K562 (cell line): Measurements from ENCODE around the gene DND1. TPM values are rescaled to one million over a fixed set of nuclear protein-coding genes. Genes with fewer than 3 reads are reported as not detected.

ENCODE experiments used
- CBFA2T3 ChIP-seq: fragments of 450-650 bp; IDR thresholded peaks from 2 replicates; pipeline ENCODE4 v1.6.1; 2017
- CCNT2 ChIP-seq: IDR thresholded peaks from 2 replicates; pipeline ENCODE4 v1.6.1; 2011; ENCODE audit warnings: borderline replicate concordance, low read depth, mild to moderate bottlenecking, moderate library complexity, mixed read lengths, low read length; ENCODE audit not compliant: insufficient read length; ENCODE audit errors: extremely low read depth
- CHCHD3 ChIP-seq: fragments of 250-450 bp; sonication (Bioruptor Pico); IDR thresholded peaks from 2 replicates; pipeline ENCODE4 v2.1.2; 2022; ENCODE audit warnings: mild to moderate bottlenecking
- ETV6 ChIP-seq, 3 experiments: fragments of 150-350 bp in 1 of 3; sonication (generic) in 1 of 3; formaldehyde crosslinking in 1 of 3; IDR thresholded peaks; 2 replicates each; pipeline versions ENCODE4 v1.6.1 to v1.8.0; 2014 to 2022; ENCODE audit warnings: borderline replicate concordance in 2 of 3, low read depth in 2 of 3, antibody characterized with exemption in 1 of 3, low read length in 1 of 3, mild to moderate bottlenecking in 1 of 3, missing genetic modification reagents in 1 of 3
- KLF16 ChIP-seq: IDR thresholded peaks from 2 replicates; pipeline ENCODE4 v1.6.1; 2016; ENCODE audit warnings: antibody characterized with exemption
- LEF1 ChIP-seq: fragments of 450-650 bp; IDR thresholded peaks from 2 replicates; pipeline ENCODE4 v1.6.1; 2016; ENCODE audit warnings: mild to moderate bottlenecking
- MAFG ChIP-seq: fragments of 450-650 bp; conservative IDR thresholded peaks from 2 replicates; pipeline ENCODE4 v1.6.1; 2016; ENCODE audit warnings: missing genetic modification characterization, missing compliant biosample characterization
- NBN ChIP-seq: fragments of 450-650 bp; IDR thresholded peaks from 2 replicates; pipeline ENCODE4 v1.6.1; 2016; ENCODE audit warnings: low read depth, mild to moderate bottlenecking
- NR2C2 ChIP-seq, 2 experiments: fragments of 200-800 bp in 1 of 2; sonication (Bioruptor generic) in 1 of 2; sonication (generic) in 1 of 2; formaldehyde crosslinking in 1 of 2; IDR thresholded peaks; 2 replicates each; pipeline versions ENCODE4 v1.6.1 to v1.8.0; 2016 to 2022; ENCODE audit warnings: mild to moderate bottlenecking in 1 of 2, missing compliant biosample characterization in 1 of 2, missing genetic modification characterization in 1 of 2, missing genetic modification reagents in 1 of 2
- SAFB2 ChIP-seq: fragments of 200-400 bp; formaldehyde crosslinking; IDR thresholded peaks from 2 replicates; pipeline ENCODE4 v1.6.1; 2018; ENCODE audit warnings: borderline replicate concordance, low read length, low read depth, moderate library complexity; ENCODE audit not compliant: severe bottlenecking
- SIN3A ChIP-seq, 2 experiments: fragments of 150-350 bp in 1 of 2; IDR thresholded peaks; 2 replicates each; pipeline ENCODE4 v1.6.1; 2011 to 2016; ENCODE audit warnings: borderline replicate concordance in 2 of 2, low read depth in 2 of 2, low read length in 2 of 2, mild to moderate bottlenecking in 2 of 2, moderate library complexity in 2 of 2; ENCODE audit not compliant: control insufficient read depth in 1 of 2
- SNRNP70 ChIP-seq: fragments of 200-400 bp; formaldehyde crosslinking; optimal IDR thresholded peaks from 2 replicates; pipeline ENCODE3; 2017; ENCODE audit warnings: low read depth, low read length
- ZZZ3 ChIP-seq: fragments of 450-650 bp; IDR thresholded peaks from 2 replicates; pipeline ENCODE4 v1.6.1; 2016; ENCODE audit warnings: antibody characterized with exemption, mild to moderate bottlenecking, moderate library complexity
- polyA plus RNA-seq, 8 experiments: library from polyadenylated mRNA; depleted of rRNA in 4 of 8; stranded (reverse) in 5 of 8; unstranded in 3 of 8; fragments of >200 nt; fragmentation: Nextera tagmentation in 2 of 8; fragmentation: Illumina TruSeq in 1 of 8; extraction: Ambion mirVana in 2 of 8; extraction: Trizol in 1 of 8; gene quantifications; 2 replicates each; pipeline versions ENCODE4 v1.2.1 to v1.2.3, GENCODE V29; 2011 to 2014; ENCODE audit warnings: inconsistent platforms in 1 of 8, missing spikeins in 1 of 8
- total RNA-seq, 7 experiments: library from RNA; depleted of rRNA in 6 of 7; stranded (reverse); fragments of >200 nt in 6 of 7; fragmentation: Illumina TruSeq in 2 of 7; extraction: Trizol in 2 of 7; gene quantifications; 2 replicates each; pipeline versions ENCODE4 v1.2.1 to v1.2.3, GENCODE V29; 2011 to 2021; ENCODE audit warnings: low replicate concordance in 1 of 7
- TF ChIP-seq, protein P1 (sequence below), 2 experiments: fragments of 200-800 bp in 1 of 2; sonication (Bioruptor generic) in 1 of 2; sonication (generic) in 1 of 2; formaldehyde crosslinking in 1 of 2; IDR thresholded peaks in 1 of 2; conservative IDR thresholded peaks in 1 of 2; 2 replicates each; pipeline versions ENCODE4 v1.5.0 to v1.6.1; 2016 to 2020; ENCODE audit warnings: missing compliant biosample characterization in 1 of 2, missing genetic modification characterization in 1 of 2, missing genetic modification reagents in 1 of 2
- TF ChIP-seq, protein P2 (sequence below): fragments of 250-450 bp; sonication (Bioruptor Pico); IDR thresholded peaks from 2 replicates; pipeline ENCODE4 v1.8.0; 2022; ENCODE audit warnings: inconsistent platforms
- TF ChIP-seq, protein P3 (sequence below): sonication (generic); formaldehyde crosslinking; IDR thresholded peaks from 2 replicates; pipeline ENCODE4 v1.8.1; 2023; ENCODE audit warnings: mild to moderate bottlenecking, missing genetic modification reagents
- TF ChIP-seq, protein P4 (sequence below), 2 experiments: fragments of 450-650 bp in 1 of 2; sonication (generic) in 1 of 2; formaldehyde crosslinking; conservative IDR thresholded peaks; 2 replicates each; pipeline versions ENCODE4 v1.4.0 to v1.8.1; 2020 to 2022; ENCODE audit warnings: mild to moderate bottlenecking in 1 of 2, missing genetic modification reagents in 1 of 2
- TF ChIP-seq, protein P5 (sequence below): fragments of 450-650 bp; formaldehyde crosslinking; IDR thresholded peaks from 2 replicates; pipeline ENCODE4 v1.4.0; 2020; ENCODE audit warnings: mild to moderate bottlenecking, moderate library complexity

Gene DND1
- total and polyA plus RNA-seq, 9 of the 15 experiments (the other 6 are each of a cell fraction or from before 2014, with no cell fraction given): 0.37 to 2.0 (median 0.90) TPM; not detected in 3

DNA sequence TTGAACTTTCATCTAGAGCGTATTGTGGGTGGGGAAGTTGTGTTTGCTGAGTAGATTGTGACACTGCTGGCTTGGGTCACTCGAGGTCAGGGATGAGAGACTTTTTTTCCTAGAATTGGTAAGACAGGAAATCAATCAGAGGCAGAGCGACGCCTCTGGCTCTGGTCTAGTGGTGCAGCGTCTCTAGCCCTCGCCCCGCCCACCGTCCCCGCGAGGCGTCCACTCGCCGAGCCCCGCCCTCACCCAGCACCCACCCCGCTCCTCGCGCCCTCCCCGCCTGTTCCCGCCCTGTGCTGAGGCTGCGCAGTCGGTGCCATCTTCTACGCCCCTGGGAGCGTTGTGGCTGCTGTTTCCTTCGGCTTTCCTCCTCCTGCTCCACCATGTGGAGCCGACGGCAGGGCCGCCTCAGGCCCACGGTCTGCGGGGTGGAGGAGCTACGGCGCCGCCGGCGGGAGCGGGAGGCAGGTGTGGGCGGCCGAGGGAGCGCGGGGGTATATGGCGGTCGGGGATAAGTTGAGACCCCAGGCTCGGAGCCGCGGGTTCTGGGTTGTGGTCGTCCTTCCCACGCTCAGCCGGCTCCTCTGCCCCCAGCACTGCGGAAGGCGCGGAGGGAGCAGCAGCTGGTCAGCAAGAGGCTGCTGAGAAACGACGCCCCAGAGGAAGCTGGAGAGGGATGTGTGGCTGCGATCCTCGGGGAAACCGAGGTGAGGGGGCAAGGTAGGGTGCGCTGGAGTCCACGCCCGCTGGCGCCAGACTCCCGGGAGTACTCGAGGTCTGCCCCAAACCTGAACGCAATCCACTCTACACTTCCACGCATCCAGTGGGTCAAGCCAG, 34.0 kb downstream of the DND1 start, which contains the start of gene TMCO6 (continued):
- TF ChIP-seq, protein P1, sequence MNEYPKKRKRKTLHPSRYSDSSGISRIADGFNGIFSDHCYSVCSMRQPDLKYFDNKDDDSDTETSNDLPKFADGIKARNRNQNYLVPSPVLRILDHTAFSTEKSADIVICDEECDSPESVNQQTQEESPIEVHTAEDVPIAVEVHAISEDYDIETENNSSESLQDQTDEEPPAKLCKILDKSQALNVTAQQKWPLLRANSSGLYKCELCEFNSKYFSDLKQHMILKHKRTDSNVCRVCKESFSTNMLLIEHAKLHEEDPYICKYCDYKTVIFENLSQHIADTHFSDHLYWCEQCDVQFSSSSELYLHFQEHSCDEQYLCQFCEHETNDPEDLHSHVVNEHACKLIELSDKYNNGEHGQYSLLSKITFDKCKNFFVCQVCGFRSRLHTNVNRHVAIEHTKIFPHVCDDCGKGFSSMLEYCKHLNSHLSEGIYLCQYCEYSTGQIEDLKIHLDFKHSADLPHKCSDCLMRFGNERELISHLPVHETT (CRISPR knock-in tag; conservative IDR thresholded peaks at IDR 0.05 in 1 of 2, IDR thresholded peaks at IDR 0.05 in 1 of 2): peak in 1 of 2 experiments; percentile 82; a peak in 2 of 4 replicates
- TF ChIP-seq SNRNP70: no peak
- TF ChIP-seq ETV6 (IDR thresholded peaks at IDR 0.05; ENCODE audit: borderline replicate concordance in 1 of 2, low read depth in 2 of 2, low read length in 1 of 2): peak in 1 of 2 experiments; percentile 29; a peak in 1 of 4 replicates
- TF ChIP-seq ETV6 (CRISPR knock-in tag; IDR thresholded peaks at IDR 0.05; ENCODE audit: borderline replicate concordance): no peak
- TF ChIP-seq SAFB2: no peak
- TF ChIP-seq, protein P2, sequence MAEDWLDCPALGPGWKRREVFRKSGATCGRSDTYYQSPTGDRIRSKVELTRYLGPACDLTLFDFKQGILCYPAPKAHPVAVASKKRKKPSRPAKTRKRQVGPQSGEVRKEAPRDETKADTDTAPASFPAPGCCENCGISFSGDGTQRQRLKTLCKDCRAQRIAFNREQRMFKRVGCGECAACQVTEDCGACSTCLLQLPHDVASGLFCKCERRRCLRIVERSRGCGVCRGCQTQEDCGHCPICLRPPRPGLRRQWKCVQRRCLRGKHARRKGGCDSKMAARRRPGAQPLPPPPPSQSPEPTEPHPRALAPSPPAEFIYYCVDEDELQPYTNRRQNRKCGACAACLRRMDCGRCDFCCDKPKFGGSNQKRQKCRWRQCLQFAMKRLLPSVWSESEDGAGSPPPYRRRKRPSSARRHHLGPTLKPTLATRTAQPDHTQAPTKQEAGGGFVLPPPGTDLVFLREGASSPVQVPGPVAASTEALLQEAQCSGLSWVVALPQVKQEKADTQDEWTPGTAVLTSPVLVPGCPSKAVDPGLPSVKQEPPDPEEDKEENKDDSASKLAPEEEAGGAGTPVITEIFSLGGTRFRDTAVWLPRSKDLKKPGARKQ (CRISPR knock-in tag): no peak
- TF ChIP-seq LEF1: peak; percentile 92
- peak in 1 of 2 experiments; percentile 60; a peak in 1 of 4 replicates for TF ChIP-seq SIN3A (IDR thresholded peaks at IDR 0.05; ENCODE audit: borderline replicate concordance in 2 of 2, control insufficient read depth in 1 of 2, low read depth in 2 of 2, low read length in 2 of 2)
- TF ChIP-seq CBFA2T3: peak; percentile 56; the same call in 1 of the 2 replicates
- TF ChIP-seq, protein P3, sequence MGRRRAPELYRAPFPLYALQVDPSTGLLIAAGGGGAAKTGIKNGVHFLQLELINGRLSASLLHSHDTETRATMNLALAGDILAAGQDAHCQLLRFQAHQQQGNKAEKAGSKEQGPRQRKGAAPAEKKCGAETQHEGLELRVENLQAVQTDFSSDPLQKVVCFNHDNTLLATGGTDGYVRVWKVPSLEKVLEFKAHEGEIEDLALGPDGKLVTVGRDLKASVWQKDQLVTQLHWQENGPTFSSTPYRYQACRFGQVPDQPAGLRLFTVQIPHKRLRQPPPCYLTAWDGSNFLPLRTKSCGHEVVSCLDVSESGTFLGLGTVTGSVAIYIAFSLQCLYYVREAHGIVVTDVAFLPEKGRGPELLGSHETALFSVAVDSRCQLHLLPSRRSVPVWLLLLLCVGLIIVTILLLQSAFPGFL: no peak
- TF ChIP-seq, protein P4, sequence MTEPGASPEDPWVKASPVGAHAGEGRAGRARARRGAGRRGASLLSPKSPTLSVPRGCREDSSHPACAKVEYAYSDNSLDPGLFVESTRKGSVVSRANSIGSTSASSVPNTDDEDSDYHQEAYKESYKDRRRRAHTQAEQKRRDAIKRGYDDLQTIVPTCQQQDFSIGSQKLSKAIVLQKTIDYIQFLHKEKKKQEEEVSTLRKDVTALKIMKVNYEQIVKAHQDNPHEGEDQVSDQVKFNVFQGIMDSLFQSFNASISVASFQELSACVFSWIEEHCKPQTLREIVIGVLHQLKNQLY (CRISPR knock-in tag; conservative IDR thresholded peaks at IDR 0.05): no peak
- TF ChIP-seq NR2C2 (CRISPR knock-in tag; IDR thresholded peaks at IDR 0.05): no peak
- peak; percentile 67 for TF ChIP-seq NR2C2 (tag; IDR thresholded peaks at IDR 0.05)
- no peak for TF ChIP-seq KLF16
- TF ChIP-seq, protein P5, sequence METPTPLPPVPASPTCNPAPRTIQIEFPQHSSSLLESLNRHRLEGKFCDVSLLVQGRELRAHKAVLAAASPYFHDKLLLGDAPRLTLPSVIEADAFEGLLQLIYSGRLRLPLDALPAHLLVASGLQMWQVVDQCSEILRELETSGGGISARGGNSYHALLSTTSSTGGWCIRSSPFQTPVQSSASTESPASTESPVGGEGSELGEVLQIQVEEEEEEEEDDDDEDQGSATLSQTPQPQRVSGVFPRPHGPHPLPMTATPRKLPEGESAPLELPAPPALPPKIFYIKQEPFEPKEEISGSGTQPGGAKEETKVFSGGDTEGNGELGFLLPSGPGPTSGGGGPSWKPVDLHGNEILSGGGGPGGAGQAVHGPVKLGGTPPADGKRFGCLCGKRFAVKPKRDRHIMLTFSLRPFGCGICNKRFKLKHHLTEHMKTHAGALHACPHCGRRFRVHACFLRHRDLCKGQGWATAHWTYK (CRISPR knock-in tag): no peak
- TF ChIP-seq CCNT2: peak; percentile 87
- peak; percentile 63; the same call in 1 of the 2 replicates for TF ChIP-seq NBN
- no peak for TF ChIP-seq CHCHD3 (CRISPR knock-in tag)
- TF ChIP-seq ZZZ3: no peak
- 0 out of 2 replicates have a peak, but pooled peaks have one; percentile 9 for TF ChIP-seq MAFG (tag)
